SH-SY5Y (cell line): ENCODE results near the gene PARP4.

ENCODE experiments used
- GATA2 ChIP-seq: IDR thresholded peaks from 2 replicates; pipeline ENCODE4 v1.6.1; 2011; ENCODE audit warnings: mild to moderate bottlenecking, low read depth, low read length
- GATA3 ChIP-seq: IDR thresholded peaks from 2 replicates; pipeline ENCODE4 v1.6.1; 2011; ENCODE audit warnings: low read depth, mild to moderate bottlenecking, low read length, moderate library complexity

DNA sequence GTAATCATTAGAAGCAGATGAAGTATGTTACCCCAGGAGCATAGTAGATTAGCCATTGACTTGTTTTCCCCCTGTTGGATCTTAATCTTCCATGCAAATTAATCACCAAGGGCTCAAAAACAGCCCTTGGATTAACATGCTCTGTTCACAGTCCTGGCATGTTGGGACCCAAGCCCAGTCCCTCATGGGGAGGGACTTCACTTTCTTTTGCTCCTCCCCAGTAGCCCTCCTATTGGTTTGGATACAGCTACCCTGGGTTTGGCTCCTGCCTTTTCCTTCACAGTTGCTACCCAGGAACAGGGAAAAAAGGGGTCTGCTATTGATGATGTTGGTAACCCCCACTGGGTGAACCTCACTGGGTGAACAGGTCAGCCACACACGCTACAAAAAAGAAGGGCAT lies 16.9 kb upstream of the PARP4 start:
- TF ChIP-seq GATA3 (no peak), GATA2 (no peak)
